GM23338 (cell line): ENCODE data around the gene GHRL. TPM values are rescaled to one million over a fixed set of nuclear protein-coding genes. Genes with fewer than 3 reads are reported as not detected.

Experiments used
- ATAC-seq: fragments of 200-7000 bp; cut with Tn5 transposase; 3 replicates; pipeline ENCODE4 v1.9.1; 2020
- DNase-seq: peaks from one replicate; pipeline ENCODE4 v3.0.0-alpha.2; 2015; ENCODE audit warnings: low spot score
- H2AFZ ChIP-seq: fragments of 200-600 bp; sonication (generic); 2 replicates; pipeline ENCODE4 v1.8.0; 2016; ENCODE audit warnings: antibody characterized with exemption, mild to moderate bottlenecking, moderate library complexity
- H3F3A ChIP-seq: fragments of 200-600 bp; sonication (generic); replicated peaks from 2 replicates; pipeline ENCODE4 v1.8.0; 2017; ENCODE audit warnings: antibody characterized with exemption, mixed run types, low read depth
- H3K27ac ChIP-seq: fragments of 200-600 bp; sonication (generic); 2 replicates; pipeline ENCODE4 v1.6.1; 2016; ENCODE audit warnings: low read depth
- H3K27me3 ChIP-seq: fragments of 200-600 bp; sonication (generic); 2 replicates; pipeline ENCODE4 v1.8.0; 2016; ENCODE audit warnings: mild to moderate bottlenecking, mixed run types, moderate library complexity; ENCODE audit not compliant: insufficient read depth
- H3K36me3 ChIP-seq: fragments of 200-600 bp; sonication (generic); 2 replicates; pipeline ENCODE4 v1.8.0; 2016; ENCODE audit warnings: mild to moderate bottlenecking; ENCODE audit not compliant: insufficient read depth
- H3K4me1 ChIP-seq: fragments of 200-600 bp; sonication (generic); 2 replicates; pipeline ENCODE4 v1.8.0; 2016; ENCODE audit warnings: mild to moderate bottlenecking, moderate library complexity; ENCODE audit not compliant: insufficient read depth
- H3K4me2 ChIP-seq: fragments of 200-600 bp; sonication (generic); 2 replicates; pipeline ENCODE4 v1.7.1; 2017; ENCODE audit warnings: mixed run types
- H3K4me3 ChIP-seq: fragments of 200-600 bp; sonication (generic); 2 replicates; pipeline ENCODE4 v1.6.1; 2016; ENCODE audit warnings: mixed run types
- H3K79me2 ChIP-seq: fragments of 200-600 bp; sonication (generic); replicated peaks from 2 replicates; pipeline ENCODE4 v1.8.0; 2017; ENCODE audit warnings: mild to moderate bottlenecking; ENCODE audit not compliant: insufficient read depth
- H3K9me2 ChIP-seq: fragments of 200-600 bp; sonication (generic); 2 replicates; pipeline ENCODE4 v1.8.0; 2017; ENCODE audit not compliant: insufficient read depth
- H4K20me1 ChIP-seq: fragments of 200-600 bp; sonication (generic); replicated peaks from 2 replicates; pipeline ENCODE4 v1.8.0; 2017; ENCODE audit warnings: mild to moderate bottlenecking; ENCODE audit not compliant: insufficient read depth
- H3K27ac Mint-ChIP-seq: 2 replicates; pipeline ENCODE4 v1.8.0; 2020; ENCODE audit warnings: inconsistent platforms, mild to moderate bottlenecking, moderate library complexity, mixed read lengths
- H3K27me3 Mint-ChIP-seq: 3 replicates; pipeline ENCODE4 v1.8.0; 2022; ENCODE audit warnings: low read depth, mild to moderate bottlenecking, moderate library complexity, mixed read lengths, inconsistent platforms; ENCODE audit not compliant: insufficient read depth, poor library complexity
- H3K36me3 Mint-ChIP-seq: 3 replicates; pipeline ENCODE4 v1.8.0; 2021; ENCODE audit warnings: low read depth, mild to moderate bottlenecking, inconsistent platforms, moderate library complexity, mixed read lengths
- H3K4me1 Mint-ChIP-seq: 3 replicates; pipeline ENCODE4 v1.8.0; 2020; ENCODE audit warnings: mild to moderate bottlenecking, inconsistent platforms, mixed read lengths
- H3K4me3 Mint-ChIP-seq: 3 replicates; pipeline ENCODE4 v1.8.0; 2021; ENCODE audit warnings: moderate library complexity, mild to moderate bottlenecking, inconsistent platforms, mixed read lengths
- H3K9me3 Mint-ChIP-seq: 3 replicates; pipeline ENCODE4 v1.8.0; 2020; ENCODE audit warnings: moderate library complexity, mild to moderate bottlenecking, inconsistent platforms, mixed read lengths
- EZH2 ChIP-seq: fragments of 200-600 bp; sonication (generic); IDR thresholded peaks from one replicate; pipeline ENCODE4 v1.8.0; 2017; ENCODE audit warnings: antibody characterized with exemption, mild to moderate bottlenecking, low read depth; ENCODE audit not compliant: unreplicated experiment
- NANOG ChIP-seq: IDR thresholded peaks from 2 replicates; pipeline ENCODE4 v1.6.1; 2016; ENCODE audit warnings: antibody characterized with exemption, borderline replicate concordance
- POLR2AphosphoS5 ChIP-seq: IDR thresholded peaks from 2 replicates; pipeline ENCODE4 v1.6.1; 2016; ENCODE audit warnings: antibody characterized with exemption, low read depth
- STAT1 ChIP-seq: IDR thresholded peaks from one replicate; pipeline ENCODE4 v1.6.1; 2016; ENCODE audit warnings: antibody characterized with exemption; ENCODE audit not compliant: unreplicated experiment
- ZNF114 ChIP-seq: fragments of 250-450 bp; sonication (Bioruptor Pico); IDR thresholded peaks from 2 replicates; pipeline ENCODE4 v1.5.0; 2020; ENCODE audit warnings: mild to moderate bottlenecking, moderate library complexity
- ZNF331 ChIP-seq: fragments of 250-450 bp; sonication (Bioruptor Pico); IDR thresholded peaks from 2 replicates; pipeline ENCODE4 v1.5.0; 2020; ENCODE audit warnings: low read depth, mild to moderate bottlenecking, moderate library complexity
- polyA plus RNA-seq: library from polyadenylated mRNA; unstranded; fragments of >200 nt; fragmentation: Nextera tagmentation; extraction: Ambion mirVana; gene quantifications from 2 replicates; pipeline ENCODE4 v1.2.1, GENCODE V29; 2016
- total RNA-seq: library from RNA; depleted of rRNA; stranded (reverse); fragments of >200 nt; shearing (Covaris generic); gene quantifications from 2 replicates; pipeline ENCODE4 v1.2.3, GENCODE V29; 2014
- TF ChIP-seq, protein P1 (sequence below): IDR thresholded peaks from 2 replicates; pipeline ENCODE4 v1.6.1; 2016; ENCODE audit warnings: antibody characterized with exemption
- TF ChIP-seq, protein P2 (sequence below): IDR thresholded peaks from one replicate; pipeline ENCODE4 v1.6.1; 2018; ENCODE audit warnings: antibody characterized with exemption; ENCODE audit not compliant: unreplicated experiment
- TF ChIP-seq, protein P3 (sequence below), 2 experiments: fragments of 200-600 bp in 1 of 2; sonication (generic) in 1 of 2; conservative IDR thresholded peaks; 2 replicates each; pipeline versions ENCODE4 v1.5.1 to v1.6.1; 2016 to 2017; ENCODE audit warnings: antibody characterized with exemption in 2 of 2, low read depth in 2 of 2, mild to moderate bottlenecking in 2 of 2, moderate library complexity in 1 of 2

The GHRL gene
- total and polyA plus RNA-seq, 2 experiments from 2014 or later, result 0.78 TPM; not detected in 1

DNA sequence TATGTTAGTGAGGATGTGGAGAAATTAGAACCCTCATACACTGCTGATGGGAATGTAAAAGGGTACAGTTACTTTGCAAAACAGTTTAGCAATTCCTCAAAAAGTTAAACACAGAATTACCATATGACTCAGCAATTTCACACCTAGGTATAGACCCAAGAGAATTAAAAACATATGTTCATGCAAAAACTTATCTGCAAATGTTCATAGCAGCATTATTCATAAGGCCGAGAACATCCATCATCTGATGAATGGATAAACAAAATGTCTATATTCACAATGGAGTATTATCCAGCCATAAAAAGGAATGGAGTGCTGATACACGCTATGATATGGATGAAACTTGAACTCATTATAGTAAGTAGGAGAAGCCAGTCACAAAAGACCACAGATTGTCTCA lies 17.8 kb upstream of the GHRL start:
- Histone ChIP-seq H3K79me2 (no peaks in the 10 kb centered on the region), H3F3A (no peaks in the 10 kb centered on the region), H3K4me2 (no peak overlapping the region), H3K27me3 (no peaks in the 10 kb centered on the region), H3K27ac (0 out of 2 replicates have a peak overlapping the region, but pooled peaks have one; percentile 45), H2AFZ (no peak overlapping the region), H4K20me1 (peaks cover 22% of the 10 kb centered on the region), H3K9me2 (no peaks in the 10 kb centered on the region), H3K4me3 (no peak overlapping the region), H3K4me1 (no peaks in the 10 kb centered on the region), H3K36me3 (peaks cover 40% of the 10 kb centered on the region)
- TF ChIP-seq STAT1 (no peak), EZH2 (no peak), ZNF114 (no peak), ZNF331 (CRISPR knock-in tag) (no peak), POLR2AphosphoS5 (no peak), NANOG (no peak)
- TF ChIP-seq, protein P1, sequence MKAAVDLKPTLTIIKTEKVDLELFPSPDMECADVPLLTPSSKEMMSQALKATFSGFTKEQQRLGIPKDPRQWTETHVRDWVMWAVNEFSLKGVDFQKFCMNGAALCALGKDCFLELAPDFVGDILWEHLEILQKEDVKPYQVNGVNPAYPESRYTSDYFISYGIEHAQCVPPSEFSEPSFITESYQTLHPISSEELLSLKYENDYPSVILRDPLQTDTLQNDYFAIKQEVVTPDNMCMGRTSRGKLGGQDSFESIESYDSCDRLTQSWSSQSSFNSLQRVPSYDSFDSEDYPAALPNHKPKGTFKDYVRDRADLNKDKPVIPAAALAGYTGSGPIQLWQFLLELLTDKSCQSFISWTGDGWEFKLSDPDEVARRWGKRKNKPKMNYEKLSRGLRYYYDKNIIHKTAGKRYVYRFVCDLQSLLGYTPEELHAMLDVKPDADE, result no peak
- TF ChIP-seq, protein P2, sequence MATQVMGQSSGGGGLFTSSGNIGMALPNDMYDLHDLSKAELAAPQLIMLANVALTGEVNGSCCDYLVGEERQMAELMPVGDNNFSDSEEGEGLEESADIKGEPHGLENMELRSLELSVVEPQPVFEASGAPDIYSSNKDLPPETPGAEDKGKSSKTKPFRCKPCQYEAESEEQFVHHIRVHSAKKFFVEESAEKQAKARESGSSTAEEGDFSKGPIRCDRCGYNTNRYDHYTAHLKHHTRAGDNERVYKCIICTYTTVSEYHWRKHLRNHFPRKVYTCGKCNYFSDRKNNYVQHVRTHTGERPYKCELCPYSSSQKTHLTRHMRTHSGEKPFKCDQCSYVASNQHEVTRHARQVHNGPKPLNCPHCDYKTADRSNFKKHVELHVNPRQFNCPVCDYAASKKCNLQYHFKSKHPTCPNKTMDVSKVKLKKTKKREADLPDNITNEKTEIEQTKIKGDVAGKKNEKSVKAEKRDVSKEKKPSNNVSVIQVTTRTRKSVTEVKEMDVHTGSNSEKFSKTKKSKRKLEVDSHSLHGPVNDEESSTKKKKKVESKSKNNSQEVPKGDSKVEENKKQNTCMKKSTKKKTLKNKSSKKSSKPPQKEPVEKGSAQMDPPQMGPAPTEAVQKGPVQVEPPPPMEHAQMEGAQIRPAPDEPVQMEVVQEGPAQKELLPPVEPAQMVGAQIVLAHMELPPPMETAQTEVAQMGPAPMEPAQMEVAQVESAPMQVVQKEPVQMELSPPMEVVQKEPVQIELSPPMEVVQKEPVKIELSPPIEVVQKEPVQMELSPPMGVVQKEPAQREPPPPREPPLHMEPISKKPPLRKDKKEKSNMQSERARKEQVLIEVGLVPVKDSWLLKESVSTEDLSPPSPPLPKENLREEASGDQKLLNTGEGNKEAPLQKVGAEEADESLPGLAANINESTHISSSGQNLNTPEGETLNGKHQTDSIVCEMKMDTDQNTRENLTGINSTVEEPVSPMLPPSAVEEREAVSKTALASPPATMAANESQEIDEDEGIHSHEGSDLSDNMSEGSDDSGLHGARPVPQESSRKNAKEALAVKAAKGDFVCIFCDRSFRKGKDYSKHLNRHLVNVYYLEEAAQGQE, result no peak
- TF ChIP-seq, protein P3, sequence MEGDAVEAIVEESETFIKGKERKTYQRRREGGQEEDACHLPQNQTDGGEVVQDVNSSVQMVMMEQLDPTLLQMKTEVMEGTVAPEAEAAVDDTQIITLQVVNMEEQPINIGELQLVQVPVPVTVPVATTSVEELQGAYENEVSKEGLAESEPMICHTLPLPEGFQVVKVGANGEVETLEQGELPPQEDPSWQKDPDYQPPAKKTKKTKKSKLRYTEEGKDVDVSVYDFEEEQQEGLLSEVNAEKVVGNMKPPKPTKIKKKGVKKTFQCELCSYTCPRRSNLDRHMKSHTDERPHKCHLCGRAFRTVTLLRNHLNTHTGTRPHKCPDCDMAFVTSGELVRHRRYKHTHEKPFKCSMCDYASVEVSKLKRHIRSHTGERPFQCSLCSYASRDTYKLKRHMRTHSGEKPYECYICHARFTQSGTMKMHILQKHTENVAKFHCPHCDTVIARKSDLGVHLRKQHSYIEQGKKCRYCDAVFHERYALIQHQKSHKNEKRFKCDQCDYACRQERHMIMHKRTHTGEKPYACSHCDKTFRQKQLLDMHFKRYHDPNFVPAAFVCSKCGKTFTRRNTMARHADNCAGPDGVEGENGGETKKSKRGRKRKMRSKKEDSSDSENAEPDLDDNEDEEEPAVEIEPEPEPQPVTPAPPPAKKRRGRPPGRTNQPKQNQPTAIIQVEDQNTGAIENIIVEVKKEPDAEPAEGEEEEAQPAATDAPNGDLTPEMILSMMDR (conservative IDR thresholded peaks at IDR 0.05; ENCODE audit: low read depth in 2 of 2), result no peak
- ATAC-seq (no peak), DNase-seq (no peak)
- no peak overlapping the region for H3K4me3 Mint-ChIP-seq
- H3K27ac Mint-ChIP-seq, result peak overlapping the region; percentile 83; the same call in 1 of the 2 replicates
- H3K27me3 Mint-ChIP-seq, result peaks cover 5% of the 10 kb centered on the region
- no peaks in the 10 kb centered on the region; the same call in 2 of the 3 replicates for H3K9me3 Mint-ChIP-seq
- peaks cover 3% of the 10 kb centered on the region; the same call in 1 of the 3 replicates for H3K4me1 Mint-ChIP-seq
- H3K36me3 Mint-ChIP-seq, result peaks cover 84% of the 10 kb centered on the region

DNA sequence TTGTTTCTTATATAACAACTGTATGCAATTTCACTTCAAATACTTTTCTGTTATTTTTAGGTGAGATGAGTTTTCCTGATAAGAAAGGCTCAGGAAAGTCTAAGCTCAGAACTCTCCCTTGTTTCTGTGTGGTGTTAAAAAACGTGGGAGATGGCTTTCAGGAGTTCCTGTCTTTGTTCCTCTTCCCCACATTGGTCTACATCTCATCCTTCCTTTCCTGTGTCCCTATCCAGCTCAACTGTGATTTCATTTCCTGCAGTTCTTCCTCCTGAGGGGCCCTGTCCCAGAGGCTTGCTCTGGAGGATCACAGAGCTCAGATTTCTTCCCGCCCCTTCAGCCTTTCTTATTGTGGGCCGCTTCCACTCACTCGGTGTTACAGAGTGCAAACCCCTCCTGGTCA lies 17.0 kb upstream of the GHRL start:
- peaks cover 22% of the 10 kb centered on the region for H4K20me1 ChIP-seq
- ATAC-seq, result no peak
- DNase-seq, result no peak
- peaks cover 87% of the 10 kb centered on the region for H3K36me3 Mint-ChIP-seq
- H3K79me2 ChIP-seq, result no peaks in the 10 kb centered on the region
- H3K9me3 Mint-ChIP-seq, result no peaks in the 10 kb centered on the region; the same call in 2 of the 3 replicates
- H3K4me3 ChIP-seq, result no peak overlapping the region
- no peak overlapping the region for H2AFZ ChIP-seq
- peak overlapping the region; percentile 83 for H3K27ac Mint-ChIP-seq
- H3K4me2 ChIP-seq, result no peak overlapping the region
- peaks cover 43% of the 10 kb centered on the region for H3K36me3 ChIP-seq
- no peaks in the 10 kb centered on the region for H3K27me3 ChIP-seq
- peaks cover 3% of the 10 kb centered on the region; the same call in 1 of the 3 replicates for H3K4me1 Mint-ChIP-seq
- no peaks in the 10 kb centered on the region for H3K9me2 ChIP-seq
- 0 out of 2 replicates have a peak overlapping the region, but pooled peaks have one; percentile 45 for H3K27ac ChIP-seq
- no peak overlapping the region for H3K4me3 Mint-ChIP-seq
- H3F3A ChIP-seq, result no peaks in the 10 kb centered on the region
- no peaks in the 10 kb centered on the region for H3K4me1 ChIP-seq
- H3K27me3 Mint-ChIP-seq, result peaks cover 5% of the 10 kb centered on the region
- no peak for TF ChIP-seq ZNF331 (CRISPR knock-in tag)
- TF ChIP-seq STAT1, result no peak
